Measurements from ENCODE around the gene RPL15. TPM values are rescaled to one million over a fixed set of nuclear protein-coding genes. Genes with fewer than 3 reads are reported as not detected.
"Not testable (repeated sequence)": the region's sequence is repeated elsewhere in the genome, so short reads cannot be mapped to it uniquely, and the experiment has no call there.

Gene RPL15
- total RNA-seq = 1,000 to 10,000 TPM; 2,452 to 2,630 TPM

DNA sequence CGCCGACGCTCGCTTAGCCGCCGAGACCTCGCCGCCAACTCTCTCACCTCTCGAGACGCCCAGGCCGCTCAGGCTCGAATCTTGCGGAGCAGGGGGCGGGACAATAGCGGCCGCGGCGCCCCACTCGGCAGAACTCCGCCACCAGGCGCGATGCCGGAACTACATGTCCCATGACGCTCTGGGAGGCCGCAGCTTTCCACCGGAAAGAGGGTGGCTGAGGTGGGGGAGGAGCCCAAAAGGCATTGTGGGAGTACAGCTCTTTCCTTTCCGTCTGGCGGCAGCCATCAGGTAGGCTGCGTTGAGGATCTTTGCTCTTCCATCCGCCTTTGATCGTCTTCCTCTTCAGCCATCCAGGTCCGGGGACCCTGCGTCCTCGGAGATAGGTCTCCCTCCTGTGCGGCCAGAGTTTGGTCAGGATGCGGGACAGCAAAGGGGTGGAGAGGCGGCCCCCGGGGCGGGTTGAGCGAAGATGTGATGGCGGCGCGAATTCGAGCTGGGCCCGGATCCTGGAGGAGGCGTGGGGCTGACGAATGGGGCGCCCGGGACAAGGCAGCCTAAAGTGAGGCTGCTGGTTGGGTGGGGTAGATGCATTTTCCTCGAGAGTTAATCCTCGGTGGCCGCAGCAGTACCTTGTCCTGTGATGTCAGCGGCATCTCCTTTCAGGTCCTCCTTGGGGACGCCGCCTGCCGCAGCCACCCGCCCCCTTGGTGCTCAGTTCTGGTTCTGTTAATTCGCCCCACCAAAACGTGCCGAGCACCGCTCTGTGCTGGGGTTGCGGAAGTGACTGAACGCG lies at the start of gene RPL15, which contains the start of gene NKIRAS1:
TSS of gene RPL15 (plus strand) at position 247 of the 793 bp plus-strand sequence. CDS start 728 bp downstream, outside the sequence.
TSS of gene NKIRAS1 (minus strand) at position 105 of the 793 bp plus-strand sequence. CDS start 6,086 bp downstream, outside the sequence.
- H3K4me3 Mint-ChIP-seq = peak within 1 kb of the TSS; percentile 98 to 99
- H3K4me1 Mint-ChIP-seq (ENCODE audit: low read depth) = peaks cover 59% of the 10 kb centered on the region
- DNase-seq (peak; percentile 96 to 98), ATAC-seq (replicated peaks in 1 of 2) (peak; percentile 95)
- peaks cover 24 to 36% of the 10 kb centered on the region in 2 donors for H3K36me3 Mint-ChIP-seq (ENCODE audit: insufficient read depth in 2 of 2)
- no peaks in the 10 kb centered on the region for H3K27me3 Mint-ChIP-seq (ENCODE audit: low read depth)
- H3K27ac Mint-ChIP-seq = peak within 1 kb of the TSS; percentile 99
- no peaks in the 10 kb centered on the region for H3K9me3 Mint-ChIP-seq

DNA sequence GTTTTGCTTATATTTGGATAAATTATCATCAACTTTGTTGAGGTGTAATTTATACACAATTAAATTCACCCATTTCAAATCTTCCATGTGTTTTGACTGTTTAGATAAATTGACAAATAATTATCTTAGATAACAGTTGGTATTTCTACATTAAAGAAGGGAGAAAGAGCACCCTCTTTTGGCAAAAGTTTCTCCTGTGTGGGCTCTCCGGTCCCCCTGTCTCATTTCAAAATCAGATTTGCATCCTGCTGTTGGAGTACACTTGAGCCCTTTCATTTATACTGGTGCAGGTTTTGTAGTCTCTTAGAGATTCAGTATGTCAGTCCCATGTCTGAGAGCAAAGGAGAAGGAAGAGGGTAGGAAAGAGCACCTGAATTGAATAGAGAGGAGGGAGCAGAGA lies 49.5 kb upstream of the RPL15 start:
- H3K27ac Mint-ChIP-seq = no peak overlapping the region
- peaks cover 0 to 1% of the 10 kb centered on the region in 2 donors for H3K36me3 Mint-ChIP-seq (ENCODE audit: insufficient read depth in 2 of 2)
- H3K4me1 Mint-ChIP-seq (ENCODE audit: low read depth) = peaks cover 27% of the 10 kb centered on the region
- no peak overlapping the region for H3K4me3 Mint-ChIP-seq
- no peaks in the 10 kb centered on the region for H3K9me3 Mint-ChIP-seq
- ATAC-seq (replicated peaks in 1 of 2) (no peak), DNase-seq (no peak)
- no peaks in the 10 kb centered on the region for H3K27me3 Mint-ChIP-seq (ENCODE audit: low read depth)

DNA sequence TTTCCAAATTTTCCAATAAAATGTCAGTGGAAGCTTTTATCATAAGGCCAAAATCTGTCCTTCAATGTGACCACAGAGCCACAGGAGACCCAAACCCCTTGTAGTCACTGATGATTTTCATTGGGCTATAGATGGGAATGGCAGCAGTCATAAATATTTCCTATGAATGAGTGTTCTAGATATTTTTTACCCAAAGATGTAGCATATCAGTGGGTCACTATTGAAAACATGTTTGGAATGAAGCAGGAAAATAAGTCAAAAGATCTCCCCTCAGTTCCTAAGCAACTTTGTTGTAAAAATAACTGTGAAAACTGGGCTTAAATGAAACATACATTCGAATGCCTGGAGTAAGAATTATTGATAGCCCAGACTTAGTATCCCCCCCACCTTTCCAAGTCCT lies 49.1 kb upstream of the RPL15 start:
- no peak for DNase-seq
- Mint-ChIP-seq H3K27me3 (ENCODE audit: low read depth) (no peaks in the 10 kb centered on the region), H3K9me3 (no peaks in the 10 kb centered on the region), H3K27ac (no peak overlapping the region), H3K4me1 (ENCODE audit: low read depth) (peaks cover 23% of the 10 kb centered on the region), H3K36me3 (ENCODE audit: insufficient read depth in 2 of 2) (peaks cover 0 to 1% of the 10 kb centered on the region in 2 donors), H3K4me3 (no peak overlapping the region)
- no peak for ATAC-seq (replicated peaks in 1 of 2)

DNA sequence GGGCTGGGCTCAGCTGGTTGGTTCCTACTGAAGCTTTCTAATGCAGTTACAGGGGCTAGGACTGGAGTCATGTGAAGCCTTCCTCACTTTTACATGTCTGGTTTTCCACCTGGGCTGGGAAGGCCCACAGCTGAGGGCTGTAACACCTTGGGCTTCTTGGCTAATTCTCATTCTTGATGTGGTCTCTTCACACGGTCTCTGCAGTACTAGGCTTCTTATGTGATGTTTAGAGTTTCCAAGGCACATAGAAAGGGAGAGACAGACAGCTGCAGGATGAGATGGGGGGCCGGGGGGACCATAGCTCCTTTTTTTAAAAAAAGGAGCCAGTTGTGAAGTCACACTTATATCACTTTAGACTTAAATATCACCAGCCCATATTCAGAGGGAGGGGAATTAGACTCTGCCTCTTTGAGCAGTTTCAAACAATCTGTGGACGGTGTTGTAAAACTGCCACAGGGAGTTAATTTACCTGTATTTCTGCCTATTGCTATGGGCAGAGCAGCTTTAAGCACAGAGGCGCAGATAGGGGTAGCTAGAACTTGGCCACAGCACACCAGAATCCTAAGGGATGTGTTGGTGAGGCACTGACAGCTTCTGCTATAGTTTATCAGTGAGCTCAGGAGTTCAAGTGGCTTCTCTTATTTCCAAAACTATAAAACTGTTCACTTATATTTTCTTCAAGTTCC lies 46.8 kb upstream of the RPL15 start:
- Mint-ChIP-seq H3K4me1 (ENCODE audit: low read depth) (peaks cover 18% of the 10 kb centered on the region), H3K36me3 (ENCODE audit: insufficient read depth in 2 of 2) (no peaks in the 10 kb centered on the region), H3K4me3 (no peak overlapping the region), H3K9me3 (no peaks in the 10 kb centered on the region), H3K27ac (no peak overlapping the region), H3K27me3 (ENCODE audit: low read depth) (no peaks in the 10 kb centered on the region)
- DNase-seq (no peak), ATAC-seq (replicated peaks in 1 of 2) (no peak)

DNA sequence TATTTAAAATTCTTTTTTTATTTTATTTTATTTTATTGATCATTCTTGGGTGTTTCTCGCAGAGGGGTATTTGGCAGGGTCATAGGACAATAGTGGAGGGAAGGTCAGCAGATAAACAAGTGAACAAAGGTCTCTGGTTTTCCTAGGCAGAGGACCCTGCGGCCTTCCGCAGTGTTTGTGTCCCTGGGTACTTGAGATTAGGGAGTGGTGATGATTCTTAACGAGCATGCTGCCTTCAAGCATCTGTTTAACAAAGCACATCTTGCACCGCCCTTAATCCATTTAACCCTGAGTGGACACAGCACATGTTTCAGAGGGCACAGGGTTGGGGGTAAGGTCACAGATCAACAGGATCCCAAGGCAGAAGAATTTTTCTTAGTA lies 46.3 kb upstream of the RPL15 start:
- not testable (repeated sequence) for H3K27me3 Mint-ChIP-seq (ENCODE audit: low read depth); H3K27ac Mint-ChIP-seq; DNase-seq; H3K36me3 Mint-ChIP-seq (ENCODE audit: insufficient read depth in 2 of 2); H3K9me3 Mint-ChIP-seq; ATAC-seq (replicated peaks in 1 of 2); H3K4me3 Mint-ChIP-seq
- peaks cover 18% of the 10 kb centered on the region for H3K4me1 Mint-ChIP-seq (ENCODE audit: low read depth)

DNA sequence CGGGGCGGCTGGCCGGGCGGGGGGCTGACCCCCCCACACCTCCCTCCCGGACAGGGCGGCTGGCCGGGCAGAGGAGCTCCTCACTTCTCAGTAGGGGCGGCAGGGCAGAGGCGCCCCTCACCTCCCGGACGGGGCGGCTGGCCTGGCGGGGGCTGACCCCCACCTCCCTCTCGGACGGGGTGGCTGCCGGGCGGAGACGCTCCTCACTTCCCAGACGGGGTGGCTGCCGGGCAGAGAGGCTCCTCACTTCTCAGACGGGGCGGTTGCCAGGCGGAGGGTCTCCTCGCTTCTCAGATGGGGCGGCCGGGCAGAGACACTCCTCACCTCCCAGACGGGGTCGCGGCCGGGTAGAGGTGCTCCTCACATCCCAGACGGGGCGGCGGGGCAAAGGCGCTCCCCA lies 45.6 kb upstream of the RPL15 start:
- not testable (repeated sequence) for H3K27ac Mint-ChIP-seq; H3K4me3 Mint-ChIP-seq; ATAC-seq (replicated peaks in 1 of 2); H3K27me3 Mint-ChIP-seq (ENCODE audit: low read depth); H3K36me3 Mint-ChIP-seq (ENCODE audit: insufficient read depth in 2 of 2); DNase-seq; H3K9me3 Mint-ChIP-seq
- peaks cover 16% of the 10 kb centered on the region for H3K4me1 Mint-ChIP-seq (ENCODE audit: low read depth)

DNA sequence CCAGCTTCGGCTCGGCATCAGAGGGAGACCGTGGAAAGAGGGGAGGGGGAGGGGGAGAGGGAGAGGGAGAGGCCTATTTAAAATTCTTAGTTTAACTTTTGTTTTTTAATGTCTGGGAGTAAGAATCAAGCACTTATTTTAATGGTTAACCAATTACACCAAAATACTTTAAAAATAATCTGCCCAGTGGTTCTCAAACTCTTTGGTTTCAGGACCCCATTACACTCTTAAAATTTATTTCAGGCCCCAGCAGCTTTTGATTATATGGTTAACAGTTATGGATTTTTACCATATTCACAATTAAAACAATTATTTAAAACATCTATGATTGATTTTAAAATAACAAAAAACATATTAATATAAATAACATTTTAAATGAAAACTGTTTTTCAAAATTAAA lies 44.6 kb upstream of the RPL15 start:
- H3K36me3 Mint-ChIP-seq (ENCODE audit: insufficient read depth in 2 of 2) = no peaks in the 10 kb centered on the region
- DNase-seq (no peak), ATAC-seq (replicated peaks in 1 of 2) (no peak)
- H3K27ac Mint-ChIP-seq = no peak overlapping the region
- H3K4me3 Mint-ChIP-seq = no peak overlapping the region
- peaks cover 19% of the 10 kb centered on the region for H3K4me1 Mint-ChIP-seq (ENCODE audit: low read depth)
- H3K9me3 Mint-ChIP-seq = no peaks in the 10 kb centered on the region
- H3K27me3 Mint-ChIP-seq (ENCODE audit: low read depth) = no peaks in the 10 kb centered on the region

DNA sequence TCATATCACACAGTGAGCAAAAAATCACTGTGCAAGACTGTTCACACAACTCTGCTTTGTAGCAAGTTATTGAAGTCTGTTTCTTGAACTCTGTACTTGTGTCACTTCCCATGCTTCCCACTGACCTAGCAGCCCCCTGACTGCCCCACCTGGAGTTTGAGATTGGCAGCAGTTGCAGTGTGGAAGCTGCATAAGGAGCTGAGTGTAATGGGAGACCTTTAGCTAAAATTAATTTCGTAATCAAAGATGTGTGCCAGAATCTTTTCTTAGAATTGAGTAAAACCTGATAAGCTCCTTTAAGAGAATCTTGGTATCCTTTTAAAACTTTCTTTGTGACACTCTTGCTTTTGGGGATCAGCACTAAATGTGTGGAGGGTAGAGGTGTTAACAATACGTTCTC lies 43.0 kb upstream of the RPL15 start:
- ATAC-seq (replicated peaks in 1 of 2) = no peak
- Mint-ChIP-seq H3K9me3 (no peaks in the 10 kb centered on the region), H3K4me3 (no peak overlapping the region), H3K36me3 (ENCODE audit: insufficient read depth in 2 of 2) (no peaks in the 10 kb centered on the region), H3K27ac (no peak overlapping the region), H3K4me1 (ENCODE audit: low read depth) (peaks cover 12% of the 10 kb centered on the region), H3K27me3 (ENCODE audit: low read depth) (no peaks in the 10 kb centered on the region)
- no peak for DNase-seq

DNA sequence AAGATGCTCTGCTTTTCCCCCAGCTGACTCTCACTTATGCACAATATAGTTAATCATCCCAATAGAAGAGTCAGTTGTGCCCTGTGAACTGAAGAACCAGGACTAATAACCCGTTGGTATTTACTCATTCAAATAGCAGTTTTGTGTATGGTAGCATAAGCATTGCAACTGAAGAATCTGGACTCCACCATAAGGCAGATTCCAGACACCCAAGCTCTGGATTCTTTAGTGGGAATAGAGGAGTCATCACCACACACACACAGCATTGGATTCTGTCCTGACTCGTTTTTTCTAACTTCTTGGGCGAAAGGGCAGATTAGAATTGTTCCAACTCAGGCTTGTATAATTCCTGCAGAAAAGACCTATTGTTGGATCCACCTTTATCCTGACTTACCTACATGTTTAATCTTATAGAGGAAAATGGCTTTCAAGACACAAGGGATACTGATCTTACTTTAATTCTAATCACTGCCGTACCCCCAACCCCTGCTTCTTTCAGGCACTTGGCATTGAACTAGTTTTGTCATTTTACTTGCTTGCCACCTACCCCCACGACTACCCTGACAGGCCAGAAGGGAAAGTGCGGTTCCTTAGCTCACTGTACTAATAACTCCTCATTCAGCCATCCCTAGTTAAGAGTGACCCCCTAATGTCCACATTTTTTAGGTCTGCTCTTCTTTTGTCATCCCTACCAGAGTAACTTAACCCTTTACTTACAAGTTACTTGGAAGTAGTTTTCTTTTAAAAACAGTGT lies 42.4 kb upstream of the RPL15 start:
- Mint-ChIP-seq H3K4me3 (no peak overlapping the region), H3K27me3 (ENCODE audit: low read depth) (no peaks in the 10 kb centered on the region), H3K9me3 (no peaks in the 10 kb centered on the region), H3K36me3 (ENCODE audit: insufficient read depth in 2 of 2) (no peaks in the 10 kb centered on the region), H3K4me1 (ENCODE audit: low read depth) (peaks cover 7% of the 10 kb centered on the region), H3K27ac (no peak overlapping the region)
- ATAC-seq (replicated peaks in 1 of 2) = no peak
- DNase-seq = no peak

DNA sequence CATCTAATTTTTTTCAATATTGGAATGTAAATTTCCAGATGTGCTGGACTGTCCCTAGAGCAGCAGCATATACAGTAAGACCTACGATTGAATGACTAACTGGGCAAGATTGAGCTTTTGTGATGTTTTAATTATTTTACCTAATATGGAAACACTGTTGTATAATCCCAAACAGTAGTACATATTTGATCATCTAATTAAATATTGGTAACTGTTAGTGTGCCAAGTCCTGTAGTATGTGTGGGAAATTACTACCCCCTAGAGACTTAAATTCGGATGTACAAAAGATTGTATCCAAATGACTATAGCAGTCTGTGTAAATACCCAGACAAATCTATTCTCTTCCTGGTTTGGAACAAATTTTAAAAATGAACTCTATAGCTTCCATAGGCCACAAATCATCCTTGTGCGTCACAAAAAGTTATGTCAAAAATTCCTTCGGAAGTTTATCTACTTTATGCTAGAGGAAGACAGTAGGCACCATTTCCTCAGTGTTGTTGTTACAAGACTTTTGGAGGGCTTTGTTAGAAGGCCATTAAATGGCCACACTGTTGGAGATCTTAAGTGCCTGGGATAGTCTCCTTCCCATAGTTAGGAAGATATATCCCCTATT lies 41.7 kb upstream of the RPL15 start:
- DNase-seq = no peak
- Mint-ChIP-seq H3K27me3 (ENCODE audit: low read depth) (no peaks in the 10 kb centered on the region), H3K4me3 (no peak overlapping the region), H3K27ac (no peak overlapping the region), H3K9me3 (no peaks in the 10 kb centered on the region), H3K4me1 (ENCODE audit: low read depth) (peaks cover 7% of the 10 kb centered on the region), H3K36me3 (ENCODE audit: insufficient read depth in 2 of 2) (no peaks in the 10 kb centered on the region)
- ATAC-seq (replicated peaks in 1 of 2) = no peak

DNA sequence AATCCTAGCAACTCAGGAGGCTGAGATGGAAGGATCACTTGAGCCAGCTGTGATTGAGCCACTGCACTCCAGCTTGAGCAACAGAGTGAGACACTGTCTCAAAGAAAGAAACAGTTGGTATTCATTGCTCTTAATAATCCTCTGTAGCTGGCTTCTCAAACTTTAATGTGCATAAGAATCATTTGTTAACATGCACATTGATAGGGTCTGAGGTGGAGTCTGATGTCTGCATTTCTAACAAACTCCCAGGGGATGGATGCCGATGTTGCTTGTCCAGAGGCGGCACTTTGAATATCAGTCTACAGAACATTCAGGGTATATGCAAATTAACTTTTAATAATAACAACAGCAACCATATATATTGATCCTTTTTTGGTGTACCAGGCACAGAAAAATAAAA lies 40.0 kb upstream of the RPL15 start:
- ATAC-seq (replicated peaks in 1 of 2) (no peak), DNase-seq (no peak)
- no peak overlapping the region for H3K4me3 Mint-ChIP-seq
- H3K27me3 Mint-ChIP-seq (ENCODE audit: low read depth) = no peaks in the 10 kb centered on the region
- no peaks in the 10 kb centered on the region for H3K9me3 Mint-ChIP-seq
- H3K36me3 Mint-ChIP-seq (ENCODE audit: insufficient read depth in 2 of 2) = peaks cover 0 to 3% of the 10 kb centered on the region in 2 donors
- H3K27ac Mint-ChIP-seq = no peak overlapping the region
- peaks cover 17% of the 10 kb centered on the region for H3K4me1 Mint-ChIP-seq (ENCODE audit: low read depth)

DNA sequence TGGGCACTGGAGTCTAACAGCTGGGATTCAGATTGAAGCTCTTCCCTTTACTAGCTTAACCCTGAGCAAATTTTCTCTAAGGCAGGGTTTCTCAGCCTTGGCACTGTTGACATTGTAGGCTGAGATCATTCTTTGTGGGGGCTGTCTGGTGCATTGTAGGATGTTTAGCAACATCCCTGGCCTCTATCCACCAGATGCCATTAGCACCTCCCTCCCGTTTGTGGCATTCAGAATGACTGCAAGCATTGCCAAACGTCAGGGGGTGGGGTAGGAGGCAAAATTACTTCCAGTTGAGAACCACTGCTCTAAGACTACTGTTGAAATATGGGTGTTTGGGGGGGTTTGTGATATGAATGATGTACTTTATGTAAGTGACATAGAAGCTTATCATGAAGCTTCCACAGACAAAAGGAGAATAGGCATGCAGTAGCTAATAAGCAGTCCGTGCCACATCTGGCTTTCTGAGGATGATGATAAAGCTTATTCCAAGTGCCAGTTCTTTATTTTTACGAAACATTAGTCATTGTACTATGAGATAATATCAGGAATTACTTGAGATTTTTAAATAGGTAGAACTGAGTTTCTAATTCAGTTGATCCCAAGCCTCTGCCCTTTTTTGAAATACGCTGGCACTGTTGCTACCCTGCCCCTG lies 39.5 kb upstream of the RPL15 start:
- Mint-ChIP-seq H3K27me3 (ENCODE audit: low read depth) (no peaks in the 10 kb centered on the region), H3K9me3 (no peaks in the 10 kb centered on the region), H3K36me3 (ENCODE audit: insufficient read depth in 2 of 2) (peaks cover 0 to 3% of the 10 kb centered on the region in 2 donors), H3K4me3 (no peak overlapping the region), H3K27ac (no peak overlapping the region), H3K4me1 (ENCODE audit: low read depth) (peaks cover 19% of the 10 kb centered on the region)
- no peak for ATAC-seq (replicated peaks in 1 of 2)
- no peak for DNase-seq
